Measurements from ENCODE around the gene SOX6.

The SOX6 gene

DNA sequence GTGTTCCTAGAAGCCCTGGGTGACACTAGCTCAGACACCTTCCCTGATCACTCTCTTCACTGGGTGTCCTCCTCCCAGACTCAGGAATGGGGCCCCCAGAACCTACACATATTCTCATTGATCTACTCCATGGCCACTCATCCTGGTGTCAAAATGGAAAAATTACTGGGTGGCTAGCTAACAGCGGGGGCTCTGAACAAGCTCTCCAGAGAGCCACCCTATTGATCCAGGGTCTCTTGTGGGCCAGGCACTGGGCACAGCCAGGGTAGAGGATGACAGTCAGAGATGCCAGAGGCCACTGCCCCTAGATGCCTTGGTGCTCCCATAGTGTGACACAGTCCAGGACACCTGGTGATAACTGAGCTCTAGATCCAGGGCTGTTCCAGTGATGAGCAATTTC, 393.1 kb downstream of the SOX6 start:
- DNase-seq (ENCODE audit: low read depth) = no peak

- no peak for DNase-seq (ENCODE audit: low read depth)
Observed at GRCh38 chr11:15958910-15959309, 397.4 kb downstream of the SOX6 start.

DNA sequence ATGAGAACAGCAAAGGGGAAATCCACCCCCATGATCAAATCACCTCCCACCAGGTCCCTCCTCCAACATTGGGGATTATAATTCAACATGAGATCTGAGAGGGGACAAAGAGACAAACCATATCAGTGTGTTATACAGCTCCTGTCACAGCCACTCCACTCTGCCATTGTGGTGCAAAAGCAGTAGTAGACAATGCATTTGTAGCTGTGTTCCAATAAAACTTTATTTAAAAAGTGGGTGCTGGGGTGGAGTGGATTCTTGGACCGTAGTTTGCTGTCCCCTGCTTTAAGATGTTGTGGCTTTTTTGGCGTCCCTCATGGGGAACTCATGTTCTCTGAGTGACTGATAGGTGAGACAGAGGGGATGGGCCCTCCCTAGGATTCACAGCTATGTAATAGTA, 399.1 kb downstream of the SOX6 start:
- no peak for DNase-seq (ENCODE audit: low read depth)

DNA sequence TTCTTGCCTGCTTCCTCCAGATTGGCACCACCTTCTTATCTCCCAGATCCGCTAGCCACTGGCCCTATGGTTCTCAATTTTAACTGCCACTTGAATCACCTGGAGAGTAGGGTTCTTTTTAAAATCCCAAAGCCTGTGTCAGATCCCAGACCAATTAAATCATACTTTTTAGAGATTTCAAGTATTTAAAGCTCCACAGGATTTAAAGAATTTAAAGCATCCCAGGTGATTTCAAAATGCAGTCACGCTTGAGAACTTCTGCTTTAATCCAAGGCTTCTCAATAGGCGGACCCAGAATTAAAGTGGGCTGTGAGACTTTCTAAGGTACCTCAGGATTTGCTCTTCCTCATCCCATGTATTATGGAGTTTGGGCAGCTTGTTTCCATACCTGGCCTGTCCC, 400.0 kb downstream of the SOX6 start:
- no peak for DNase-seq (ENCODE audit: low read depth)

DNA sequence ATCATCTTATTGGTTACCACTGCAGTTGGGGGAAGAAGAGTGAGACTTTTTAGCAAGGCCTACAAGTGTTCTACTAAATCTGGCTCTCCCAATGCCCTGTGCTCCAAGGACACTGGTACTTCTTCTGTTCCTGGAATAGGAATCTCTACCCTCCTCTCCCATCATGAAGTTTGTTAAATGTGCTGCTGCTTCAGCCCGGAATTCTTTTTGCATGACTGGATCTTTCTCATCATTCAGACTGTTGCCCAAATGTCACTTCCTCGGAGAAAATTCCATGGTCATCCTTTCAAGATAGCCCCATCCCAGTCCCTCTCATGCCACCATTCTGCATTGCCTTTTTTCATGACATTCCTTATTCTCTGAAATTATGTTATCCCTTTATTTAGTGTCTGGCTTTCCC, 400.8 kb downstream of the SOX6 start:
- no peak for DNase-seq (ENCODE audit: low read depth)

DNA sequence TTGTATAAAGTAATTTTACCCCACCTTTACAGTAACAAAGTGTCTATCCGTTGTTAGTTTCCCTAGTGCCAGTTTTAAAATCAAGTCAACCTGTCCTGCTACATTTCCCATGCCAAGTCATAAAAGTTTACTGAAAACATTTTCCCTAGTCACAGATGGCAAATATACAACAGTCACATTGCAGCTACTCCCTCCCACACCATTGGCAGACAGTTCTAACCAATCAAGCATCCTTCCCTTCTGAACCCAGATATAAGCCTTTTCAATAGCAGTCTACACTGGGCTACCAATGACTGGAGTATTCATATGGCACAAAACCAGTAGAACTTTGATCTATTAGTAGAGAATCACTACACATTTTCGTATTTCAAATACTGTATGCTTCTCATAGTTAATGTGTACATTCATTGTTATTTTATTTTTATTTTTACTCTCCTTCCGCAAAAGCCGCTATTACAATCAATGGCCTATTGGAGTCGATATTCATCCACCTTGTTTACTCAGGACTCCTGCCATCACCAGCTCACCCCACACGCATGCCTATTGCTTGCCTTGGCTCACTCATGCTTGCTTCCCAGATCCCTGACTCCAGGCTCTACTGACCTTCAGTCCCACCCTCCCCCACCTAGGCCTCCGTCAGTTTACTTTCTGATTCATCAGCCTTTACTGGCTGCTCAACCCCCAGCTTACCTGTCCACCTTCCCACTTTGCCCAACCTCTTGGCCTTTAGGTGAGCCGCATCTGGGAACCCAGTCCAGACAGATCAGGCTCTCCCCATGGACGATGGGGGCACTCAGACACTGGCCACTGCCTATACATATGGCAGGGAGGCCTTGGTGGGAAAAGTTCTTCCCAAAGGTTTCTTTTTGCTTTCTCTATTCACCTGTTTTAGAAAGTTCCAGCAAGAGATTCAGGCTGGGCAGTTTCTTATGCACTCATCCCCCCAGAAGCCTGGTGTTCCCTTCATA, 408.4 kb downstream of the SOX6 start:
- DNase-seq (ENCODE audit: low read depth) = no peak

DNA sequence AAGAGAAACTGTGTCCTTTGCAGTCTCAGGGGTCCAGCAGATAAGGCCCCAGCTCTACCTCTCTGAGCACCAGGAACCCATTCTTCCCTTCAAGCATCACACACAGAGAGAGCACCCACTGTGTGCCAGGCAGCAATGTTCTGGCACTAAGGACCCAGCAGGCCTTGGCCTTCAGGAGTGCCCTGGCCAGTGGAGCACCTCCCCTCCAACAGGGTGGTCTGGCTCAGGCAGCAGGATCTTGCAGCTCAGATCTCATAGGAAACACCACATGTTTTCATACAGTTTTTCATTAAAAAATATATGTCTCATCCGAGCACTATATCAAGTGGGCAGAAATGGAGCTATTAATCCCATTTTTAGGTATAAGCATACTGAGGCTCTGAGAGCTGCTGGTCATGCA, 410.6 kb downstream of the SOX6 start:
- no peak for DNase-seq (ENCODE audit: low read depth)

DNA sequence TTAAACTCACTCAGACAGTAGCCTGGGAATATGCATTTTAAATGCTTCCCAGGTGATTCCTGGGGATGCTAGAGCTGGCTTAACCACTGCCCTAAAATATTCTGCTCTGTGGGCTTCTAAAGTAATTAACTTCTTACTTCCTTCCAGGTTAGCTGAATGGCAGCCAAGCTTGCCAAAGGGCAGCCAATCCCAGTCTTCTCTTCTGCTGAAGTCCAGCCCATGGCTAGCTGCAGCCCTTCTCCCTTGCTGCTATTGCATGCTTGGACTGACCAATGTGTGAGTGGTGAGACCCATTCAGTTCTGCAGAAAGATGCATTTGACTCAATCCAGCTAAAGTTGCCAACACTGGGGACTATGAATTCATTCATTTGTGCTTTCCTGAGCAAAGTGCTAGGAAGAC, 411.9 kb downstream of the SOX6 start:
- DNase-seq (ENCODE audit: low read depth) = no peak

DNA sequence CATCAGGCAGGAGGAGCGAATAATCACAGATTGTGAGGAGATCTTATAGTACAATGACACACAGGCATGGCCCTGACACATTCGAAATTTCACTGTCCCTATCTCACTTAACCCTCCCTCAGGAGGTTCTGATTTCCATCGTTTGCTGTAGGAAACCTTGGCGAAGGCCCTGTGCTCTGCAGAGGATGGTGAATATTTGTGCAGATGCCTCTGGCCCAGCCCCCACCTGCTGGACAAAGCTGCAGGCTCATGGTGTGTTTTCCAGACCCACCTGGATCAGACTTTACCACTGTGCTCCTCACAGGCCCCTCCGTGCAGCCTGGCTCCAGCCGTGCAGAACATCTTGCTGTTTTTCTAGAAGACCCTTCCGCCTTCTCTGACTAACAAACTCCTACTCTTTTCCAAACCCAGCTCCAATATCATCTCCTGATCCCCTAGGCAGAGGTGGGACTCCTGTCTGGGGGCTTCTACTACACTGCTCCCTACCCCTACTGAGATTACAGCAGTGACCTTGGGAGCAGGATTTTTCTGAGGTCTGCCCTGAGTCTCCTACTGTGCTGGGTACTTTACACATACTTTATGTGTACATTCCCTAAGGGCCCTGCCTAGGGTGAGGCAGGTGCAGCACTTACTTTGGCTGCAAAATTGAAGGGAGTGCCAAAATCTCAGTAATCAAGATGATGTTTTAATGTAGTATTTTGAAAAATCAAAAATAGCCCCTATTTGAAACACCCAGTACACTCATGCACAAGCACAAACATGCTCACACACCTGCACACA, 412.7 kb downstream of the SOX6 start:
- DNase-seq (ENCODE audit: low read depth) = no peak

DNA sequence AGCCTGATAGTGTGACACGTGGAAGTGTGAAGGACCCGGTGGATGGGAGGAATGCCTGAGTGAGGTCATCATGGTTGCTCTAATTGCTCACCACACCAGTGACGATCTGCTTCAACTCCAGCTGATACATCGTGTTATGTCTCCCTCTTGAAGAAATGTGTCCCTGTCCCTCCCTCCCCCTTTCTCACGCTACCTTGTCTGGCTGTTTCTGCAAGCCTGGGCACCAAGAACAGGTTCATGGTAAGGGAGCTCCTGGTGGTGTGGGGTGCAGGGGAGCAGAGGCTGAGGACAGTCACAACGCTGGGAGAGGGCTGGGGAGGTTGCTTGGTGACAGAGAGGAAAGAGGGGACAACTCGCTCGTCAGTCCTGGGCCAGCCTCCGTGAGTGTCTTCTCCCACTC, 413.4 kb downstream of the SOX6 start:
- no peak for DNase-seq (ENCODE audit: low read depth)

- no peak for DNase-seq (ENCODE audit: low read depth)
Observed at GRCh38 chr11:15942126-15942525, 414.2 kb downstream of the SOX6 start.

DNA sequence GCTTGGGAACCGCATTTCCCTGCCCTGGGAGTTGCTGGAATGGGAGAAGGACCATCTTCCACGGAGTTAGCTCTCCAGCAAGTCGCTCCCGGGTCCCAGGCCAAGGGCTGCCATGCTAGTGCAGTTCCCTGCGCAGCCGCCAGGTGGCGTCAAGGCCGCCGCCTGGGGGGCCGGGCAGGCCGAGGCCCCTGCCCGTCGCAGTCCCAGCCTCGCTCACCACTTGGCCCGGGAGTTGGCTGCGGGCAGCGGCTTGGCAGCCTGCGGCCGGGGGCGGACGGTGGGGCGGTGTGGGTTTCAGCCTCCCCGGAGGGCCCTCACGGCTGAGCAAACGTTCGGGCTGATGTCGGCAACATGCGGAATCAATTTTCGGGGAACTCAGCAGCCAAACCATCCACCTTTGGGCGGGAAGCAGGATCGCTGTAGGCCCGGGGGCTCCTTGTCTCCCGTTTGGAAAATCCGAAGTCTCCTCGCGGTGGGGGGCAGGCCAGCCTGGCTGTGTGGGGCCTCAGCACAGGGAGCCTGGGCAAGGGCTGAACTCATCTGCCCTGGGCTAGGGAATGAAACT, 415.1 kb downstream of the SOX6 start:
- no peak for DNase-seq (ENCODE audit: low read depth)

GRCh38 chr11:15940462-15941205, 415.7 kb downstream of the SOX6 start:
- no peak for DNase-seq (ENCODE audit: low read depth)

GRCh38 chr11:15938983-15939382, 417.4 kb downstream of the SOX6 start:
- DNase-seq (ENCODE audit: low read depth) = no peak

GRCh38 chr11:15938121-15938611, 418.2 kb downstream of the SOX6 start:
- DNase-seq (ENCODE audit: low read depth) = no peak

- no peak for DNase-seq (ENCODE audit: low read depth)
Observed at GRCh38 chr11:15937601-15938120, 418.7 kb downstream of the SOX6 start.

DNA sequence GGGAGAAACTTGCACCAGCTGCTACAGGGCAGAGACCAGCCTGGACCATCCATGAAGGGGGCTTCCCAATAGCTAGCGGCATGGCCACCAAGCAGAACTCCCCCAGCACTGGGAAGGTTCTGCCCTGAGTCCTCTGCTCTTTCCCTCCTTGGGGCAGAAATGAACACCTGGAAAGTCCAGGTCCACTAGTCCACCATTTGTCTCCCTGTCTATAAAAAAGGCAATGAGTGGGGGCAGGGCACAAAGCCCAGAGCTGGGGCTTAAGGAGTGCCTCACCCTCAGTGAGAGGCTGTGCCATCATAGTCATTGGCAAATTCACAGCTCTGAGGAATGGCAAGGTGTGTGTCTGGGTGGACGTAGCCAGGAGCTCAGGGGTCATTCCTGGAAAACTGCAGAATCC, 420.3 kb downstream of the SOX6 start:
- no peak for DNase-seq (ENCODE audit: low read depth)

DNA sequence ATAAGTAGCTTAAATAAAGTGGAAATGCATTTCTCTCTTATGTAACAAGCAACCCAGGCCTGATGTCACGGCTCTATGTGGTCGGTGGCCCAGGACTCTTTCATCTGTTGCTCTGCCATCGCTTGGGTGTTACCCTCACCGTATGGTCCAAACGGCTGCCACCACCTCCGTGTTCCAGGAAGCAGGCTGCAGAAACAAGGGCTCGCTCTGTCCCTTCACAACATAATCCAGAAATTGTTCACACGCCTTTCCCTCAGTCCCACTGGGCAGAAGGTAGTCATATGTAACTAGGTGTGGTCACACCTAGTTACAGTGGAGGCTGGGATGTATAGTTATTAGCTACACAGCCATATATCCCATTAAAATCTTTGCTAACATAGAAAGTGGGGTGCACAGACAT, 421.0 kb downstream of the SOX6 start:
- DNase-seq (ENCODE audit: low read depth) = no peak

- no peak for DNase-seq (ENCODE audit: low read depth)
Observed at GRCh38 chr11:15933886-15934625, 422.3 kb downstream of the SOX6 start.

GRCh38 chr11:15932417-15932816, 423.9 kb downstream of the SOX6 start:
- DNase-seq (ENCODE audit: low read depth) = no peak

DNA sequence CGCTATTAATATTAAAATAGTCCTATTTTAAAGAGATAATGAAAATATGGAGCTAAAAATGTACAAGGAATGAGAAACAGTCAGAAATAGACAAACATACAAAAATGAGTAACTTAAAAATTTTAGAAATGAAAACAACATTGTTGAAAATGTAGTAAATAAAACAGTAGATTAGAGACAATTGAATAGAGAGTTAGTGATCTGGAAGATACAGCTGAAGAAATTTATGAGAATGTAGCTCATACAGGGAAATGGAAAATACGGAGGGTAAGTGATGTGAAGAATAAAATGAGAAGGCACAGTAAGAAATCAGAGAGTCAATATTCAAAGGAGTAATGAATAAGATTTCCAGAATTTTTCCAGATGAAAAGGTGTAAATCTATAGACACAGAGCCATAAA, 424.8 kb downstream of the SOX6 start:
- no peak for DNase-seq (ENCODE audit: low read depth)

Measured in CMK (cell line).